GM23338 (cell line): ENCODE measurements around the gene EP400. TPM values are rescaled to one million over a fixed set of nuclear protein-coding genes. Genes with fewer than 3 reads are reported as not detected.

Source experiments
- ATAC-seq: fragments of 200-7000 bp; cut with Tn5 transposase; 3 replicates; pipeline ENCODE4 v1.9.1; 2020
- DNase-seq: peaks from one replicate; pipeline ENCODE4 v3.0.0-alpha.2; 2015; ENCODE audit warnings: low spot score
- H2AFZ ChIP-seq: fragments of 200-600 bp; sonication (generic); 2 replicates; pipeline ENCODE4 v1.8.0; 2016; ENCODE audit warnings: antibody characterized with exemption, mild to moderate bottlenecking, moderate library complexity
- H3F3A ChIP-seq: fragments of 200-600 bp; sonication (generic); replicated peaks from 2 replicates; pipeline ENCODE4 v1.8.0; 2017; ENCODE audit warnings: antibody characterized with exemption, mixed run types, low read depth
- H3K27ac ChIP-seq: fragments of 200-600 bp; sonication (generic); 2 replicates; pipeline ENCODE4 v1.6.1; 2016; ENCODE audit warnings: low read depth
- H3K27me3 ChIP-seq: fragments of 200-600 bp; sonication (generic); 2 replicates; pipeline ENCODE4 v1.8.0; 2016; ENCODE audit warnings: mild to moderate bottlenecking, mixed run types, moderate library complexity; ENCODE audit not compliant: insufficient read depth
- H3K36me3 ChIP-seq: fragments of 200-600 bp; sonication (generic); 2 replicates; pipeline ENCODE4 v1.8.0; 2016; ENCODE audit warnings: mild to moderate bottlenecking; ENCODE audit not compliant: insufficient read depth
- H3K4me1 ChIP-seq: fragments of 200-600 bp; sonication (generic); 2 replicates; pipeline ENCODE4 v1.8.0; 2016; ENCODE audit warnings: mild to moderate bottlenecking, moderate library complexity; ENCODE audit not compliant: insufficient read depth
- H3K4me2 ChIP-seq: fragments of 200-600 bp; sonication (generic); 2 replicates; pipeline ENCODE4 v1.7.1; 2017; ENCODE audit warnings: mixed run types
- H3K4me3 ChIP-seq: fragments of 200-600 bp; sonication (generic); 2 replicates; pipeline ENCODE4 v1.6.1; 2016; ENCODE audit warnings: mixed run types
- H3K79me2 ChIP-seq: fragments of 200-600 bp; sonication (generic); replicated peaks from 2 replicates; pipeline ENCODE4 v1.8.0; 2017; ENCODE audit warnings: mild to moderate bottlenecking; ENCODE audit not compliant: insufficient read depth
- H3K9me2 ChIP-seq: fragments of 200-600 bp; sonication (generic); 2 replicates; pipeline ENCODE4 v1.8.0; 2017; ENCODE audit not compliant: insufficient read depth
- H4K20me1 ChIP-seq: fragments of 200-600 bp; sonication (generic); replicated peaks from 2 replicates; pipeline ENCODE4 v1.8.0; 2017; ENCODE audit warnings: mild to moderate bottlenecking; ENCODE audit not compliant: insufficient read depth
- H3K27ac Mint-ChIP-seq: 2 replicates; pipeline ENCODE4 v1.8.0; 2020; ENCODE audit warnings: inconsistent platforms, mild to moderate bottlenecking, moderate library complexity, mixed read lengths
- H3K27me3 Mint-ChIP-seq: 3 replicates; pipeline ENCODE4 v1.8.0; 2022; ENCODE audit warnings: low read depth, mild to moderate bottlenecking, moderate library complexity, mixed read lengths, inconsistent platforms; ENCODE audit not compliant: insufficient read depth, poor library complexity
- H3K36me3 Mint-ChIP-seq: 3 replicates; pipeline ENCODE4 v1.8.0; 2021; ENCODE audit warnings: low read depth, mild to moderate bottlenecking, inconsistent platforms, moderate library complexity, mixed read lengths
- H3K4me1 Mint-ChIP-seq: 3 replicates; pipeline ENCODE4 v1.8.0; 2020; ENCODE audit warnings: mild to moderate bottlenecking, inconsistent platforms, mixed read lengths
- H3K4me3 Mint-ChIP-seq: 3 replicates; pipeline ENCODE4 v1.8.0; 2021; ENCODE audit warnings: moderate library complexity, mild to moderate bottlenecking, inconsistent platforms, mixed read lengths
- H3K9me3 Mint-ChIP-seq: 3 replicates; pipeline ENCODE4 v1.8.0; 2020; ENCODE audit warnings: moderate library complexity, mild to moderate bottlenecking, inconsistent platforms, mixed read lengths
- CTCF ChIP-seq, 2 experiments: fragments of 200-600 bp in 1 of 2; sonication (generic) in 1 of 2; conservative IDR thresholded peaks; 2 replicates each; pipeline versions ENCODE4 v1.5.1 to v1.6.1; 2016 to 2017; ENCODE audit warnings: antibody characterized with exemption in 2 of 2, low read depth in 2 of 2, mild to moderate bottlenecking in 2 of 2, moderate library complexity in 1 of 2
- EZH2 ChIP-seq: fragments of 200-600 bp; sonication (generic); IDR thresholded peaks from one replicate; pipeline ENCODE4 v1.8.0; 2017; ENCODE audit warnings: antibody characterized with exemption, mild to moderate bottlenecking, low read depth; ENCODE audit not compliant: unreplicated experiment
- EZH2phosphoT487 ChIP-seq: fragments of 200-600 bp; sonication (generic); IDR thresholded peaks from one replicate; pipeline ENCODE4 v1.8.1; 2018; ENCODE audit warnings: antibody characterized with exemption; ENCODE audit not compliant: unreplicated experiment
- JUNB ChIP-seq: IDR thresholded peaks from one replicate; pipeline ENCODE4 v1.6.1; 2016; ENCODE audit warnings: antibody characterized with exemption; ENCODE audit not compliant: unreplicated experiment
- REST ChIP-seq: IDR thresholded peaks from one replicate; pipeline ENCODE4 v1.6.1; 2018; ENCODE audit warnings: antibody characterized with exemption; ENCODE audit not compliant: unreplicated experiment
- STAT1 ChIP-seq: IDR thresholded peaks from one replicate; pipeline ENCODE4 v1.6.1; 2016; ENCODE audit warnings: antibody characterized with exemption; ENCODE audit not compliant: unreplicated experiment
- ZNF114 ChIP-seq: fragments of 250-450 bp; sonication (Bioruptor Pico); IDR thresholded peaks from 2 replicates; pipeline ENCODE4 v1.5.0; 2020; ENCODE audit warnings: mild to moderate bottlenecking, moderate library complexity
- ZNF462 ChIP-seq: fragments of 250-450 bp; sonication (Bioruptor Pico); IDR thresholded peaks from 2 replicates; pipeline ENCODE4 v1.5.0; 2020; ENCODE audit warnings: mild to moderate bottlenecking, moderate library complexity
- polyA plus RNA-seq: library from polyadenylated mRNA; unstranded; fragments of >200 nt; fragmentation: Nextera tagmentation; extraction: Ambion mirVana; gene quantifications from 2 replicates; pipeline ENCODE4 v1.2.1, GENCODE V29; 2016
- total RNA-seq: library from RNA; depleted of rRNA; stranded (reverse); fragments of >200 nt; shearing (Covaris generic); gene quantifications from 2 replicates; pipeline ENCODE4 v1.2.3, GENCODE V29; 2014

Gene EP400
- total and polyA plus RNA-seq, 2 experiments from 2014 or later, result 26.3 to 57.2 TPM

- Mint-ChIP-seq H3K4me3 (no peak overlapping the region), H3K27ac (no peak overlapping the region), H3K27me3 (peaks cover 11% of the 10 kb centered on the region), H3K36me3 (peaks cover 80% of the 10 kb centered on the region), H3K9me3 (no peaks in the 10 kb centered on the region), H3K4me1 (no peaks in the 10 kb centered on the region)
- TF ChIP-seq EZH2 (no peak), STAT1 (no peak), REST (no peak)
- DNase-seq (no peak), ATAC-seq (no peak)
- no peaks in the 10 kb centered on the region for H3K4me1 ChIP-seq
- no peaks in the 10 kb centered on the region for H3K79me2 ChIP-seq
- no peaks in the 10 kb centered on the region for H3K9me2 ChIP-seq
- no peak overlapping the region for H3K4me2 ChIP-seq
- no peak overlapping the region for H3K27ac ChIP-seq
- H2AFZ ChIP-seq, result no peak overlapping the region
- no peaks in the 10 kb centered on the region; the same call in 1 of the 2 replicates for H4K20me1 ChIP-seq
- H3K4me3 ChIP-seq, result no peak overlapping the region
- no peaks in the 10 kb centered on the region for H3F3A ChIP-seq
- H3K27me3 ChIP-seq, result no peaks in the 10 kb centered on the region
- H3K36me3 ChIP-seq, result peaks cover 30% of the 10 kb centered on the region
These were observed 70.5 kb downstream of the EP400 start for GRCh38 chr12:132020292-132020691.

GRCh38 chr12:132021031-132021871 is 71.5 kb downstream of the EP400 start:
- no peaks in the 10 kb centered on the region for H3K9me2 ChIP-seq
- no peaks in the 10 kb centered on the region for H3K4me1 Mint-ChIP-seq
- H3K4me1 ChIP-seq, result no peaks in the 10 kb centered on the region
- H4K20me1 ChIP-seq, result no peaks in the 10 kb centered on the region; the same call in 1 of the 2 replicates
- no peaks in the 10 kb centered on the region for H3F3A ChIP-seq
- H3K9me3 Mint-ChIP-seq, result no peaks in the 10 kb centered on the region
- H3K4me2 ChIP-seq, result no peak overlapping the region
- H3K27ac Mint-ChIP-seq, result no peak overlapping the region
- no peak overlapping the region for H2AFZ ChIP-seq
- H3K36me3 Mint-ChIP-seq, result peaks cover 80% of the 10 kb centered on the region
- no peak overlapping the region for H3K4me3 Mint-ChIP-seq
- H3K79me2 ChIP-seq, result no peaks in the 10 kb centered on the region
- H3K27ac ChIP-seq, result no peak overlapping the region
- DNase-seq (no peak), ATAC-seq (no peak; the same call in 1 of the 3 replicates)
- H3K4me3 ChIP-seq, result no peak overlapping the region
- H3K36me3 ChIP-seq, result peaks cover 32% of the 10 kb centered on the region
- no peaks in the 10 kb centered on the region for H3K27me3 ChIP-seq
- peaks cover 11% of the 10 kb centered on the region for H3K27me3 Mint-ChIP-seq
- no peak for TF ChIP-seq EZH2phosphoT487
- TF ChIP-seq ZNF462 (CRISPR knock-in tag), result no peak
- TF ChIP-seq EZH2, result no peak
- TF ChIP-seq CTCF (conservative IDR thresholded peaks at IDR 0.05; ENCODE audit: low read depth in 2 of 2), result no peak
- TF ChIP-seq JUNB, result no peak
- TF ChIP-seq ZNF114 (CRISPR knock-in tag), result no peak
